HCT116 (cell line): Measurements from ENCODE around the gene SCUBE2.

Experiments used
- EZH2 ChIP-seq: fragments of 200-600 bp; sonication (generic); IDR thresholded peaks from 2 replicates; pipeline ENCODE4 v1.6.1; 2017; ENCODE audit warnings: antibody characterized with exemption, mixed run types
- JUND ChIP-seq: IDR thresholded peaks from 2 replicates; pipeline ENCODE4 v1.6.1; 2012
- POLR2A ChIP-seq: IDR thresholded peaks from 2 replicates; pipeline ENCODE4 v1.7.0; 2011; ENCODE audit warnings: borderline replicate concordance; ENCODE audit not compliant: insufficient read depth, insufficient read length; ENCODE audit errors: extremely low read depth
- POLR2AphosphoS5 ChIP-seq: IDR thresholded peaks from 2 replicates; pipeline ENCODE4 v1.6.1; 2011; ENCODE audit warnings: mild to moderate bottlenecking, low read depth, low read length, moderate library complexity
- SIN3A ChIP-seq: IDR thresholded peaks from 2 replicates; pipeline ENCODE4 v1.6.1; 2012; ENCODE audit warnings: low read depth
- SP1 ChIP-seq: IDR thresholded peaks from 2 replicates; pipeline ENCODE4 v1.6.1; 2012; ENCODE audit warnings: low read depth
- SRF ChIP-seq: IDR thresholded peaks from 2 replicates; pipeline ENCODE4 v1.6.1; 2012; ENCODE audit warnings: low read depth
- TF ChIP-seq, protein P1 (sequence below), 3 experiments: fragments of 200-600 bp in 1 of 3; sonication (generic) in 1 of 3; IDR thresholded peaks in 2 of 3; conservative IDR thresholded peaks in 1 of 3; 2 replicates each; pipeline ENCODE4 v1.5.1; 2012 to 2017; ENCODE audit warnings: low read depth in 2 of 3, low read length in 2 of 3, antibody characterized with exemption in 1 of 3, borderline replicate concordance in 1 of 3, control low read depth in 1 of 3, mild to moderate bottlenecking in 1 of 3, mixed read lengths in 1 of 3, mixed run types in 1 of 3, moderate library complexity in 1 of 3; ENCODE audit not compliant: insufficient read depth in 1 of 3
- TF ChIP-seq, protein P2 (sequence below): IDR thresholded peaks from 2 replicates; pipeline ENCODE4 v1.6.1; 2012

DNA sequence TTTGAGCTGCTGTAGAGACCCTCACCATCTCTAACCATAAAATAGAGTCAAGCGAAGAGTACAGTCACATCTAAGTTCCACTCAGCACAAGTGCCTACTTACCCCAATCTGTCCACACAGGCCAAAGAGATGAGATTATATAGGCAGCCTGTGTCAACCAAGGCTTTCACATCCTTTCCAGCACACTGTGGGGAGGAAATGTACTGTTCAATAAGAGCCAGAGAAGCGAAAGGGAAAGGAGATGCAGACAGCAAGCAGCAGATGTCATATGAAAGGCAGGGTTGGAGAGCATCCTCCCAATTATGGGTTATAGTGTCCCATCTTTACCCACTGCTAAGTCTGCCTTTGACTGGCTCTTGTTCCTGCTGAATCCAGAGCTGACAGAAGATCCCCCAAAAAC is 104.0 kb downstream of the SCUBE2 start:
- TF ChIP-seq, protein P1, sequence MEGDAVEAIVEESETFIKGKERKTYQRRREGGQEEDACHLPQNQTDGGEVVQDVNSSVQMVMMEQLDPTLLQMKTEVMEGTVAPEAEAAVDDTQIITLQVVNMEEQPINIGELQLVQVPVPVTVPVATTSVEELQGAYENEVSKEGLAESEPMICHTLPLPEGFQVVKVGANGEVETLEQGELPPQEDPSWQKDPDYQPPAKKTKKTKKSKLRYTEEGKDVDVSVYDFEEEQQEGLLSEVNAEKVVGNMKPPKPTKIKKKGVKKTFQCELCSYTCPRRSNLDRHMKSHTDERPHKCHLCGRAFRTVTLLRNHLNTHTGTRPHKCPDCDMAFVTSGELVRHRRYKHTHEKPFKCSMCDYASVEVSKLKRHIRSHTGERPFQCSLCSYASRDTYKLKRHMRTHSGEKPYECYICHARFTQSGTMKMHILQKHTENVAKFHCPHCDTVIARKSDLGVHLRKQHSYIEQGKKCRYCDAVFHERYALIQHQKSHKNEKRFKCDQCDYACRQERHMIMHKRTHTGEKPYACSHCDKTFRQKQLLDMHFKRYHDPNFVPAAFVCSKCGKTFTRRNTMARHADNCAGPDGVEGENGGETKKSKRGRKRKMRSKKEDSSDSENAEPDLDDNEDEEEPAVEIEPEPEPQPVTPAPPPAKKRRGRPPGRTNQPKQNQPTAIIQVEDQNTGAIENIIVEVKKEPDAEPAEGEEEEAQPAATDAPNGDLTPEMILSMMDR (IDR thresholded peaks at IDR 0.05 in 2 of 3, conservative IDR thresholded peaks at IDR 0.05 in 1 of 3; ENCODE audit: borderline replicate concordance in 1 of 3, insufficient read depth in 1 of 3, low read depth in 2 of 3, low read length in 2 of 3), result no peak
- TF ChIP-seq POLR2AphosphoS5 (no peak), POLR2A (no peak), EZH2 (no peak), JUND (no peak), SIN3A (no peak), SRF (no peak), SP1 (no peak)
- TF ChIP-seq, protein P2, sequence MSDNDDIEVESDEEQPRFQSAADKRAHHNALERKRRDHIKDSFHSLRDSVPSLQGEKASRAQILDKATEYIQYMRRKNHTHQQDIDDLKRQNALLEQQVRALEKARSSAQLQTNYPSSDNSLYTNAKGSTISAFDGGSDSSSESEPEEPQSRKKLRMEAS, result no peak
